Pancreas (tissue), 10 donors: ENCODE results near the gene KDM4B. TPM values are rescaled to one million over a fixed set of nuclear protein-coding genes. Genes with fewer than 3 reads are reported as not detected.

ENCODE experiments used
- ATAC-seq, 4 donors: fragments of 200-7000 bp; cut with Tn5 transposase; one replicate each; pipeline versions ENCODE4 v1.8.0 to v1.9.1; 2020; ENCODE audit warnings: mild to moderate bottlenecking in 4 of 4, moderate library complexity in 4 of 4
- DNase-seq, 6 donors: peaks; one replicate each; pipeline ENCODE4 v3.0.0-alpha.2; 2020
- FAIRE-seq: peaks from 2 replicates; lab custom pipeline; 2012; peaks lifted over from hg19 to GRCh38; lab: Jason Lieb, UNC
- H3K27ac ChIP-seq, 4 donors: fragments of 200-600 bp; sonication (generic); 1 replicate in 3 of 4; 2 replicates in 1 of 4; pipeline versions ENCODE4 v1.5.0 to v1.8.0; 2020
- H3K27me3 ChIP-seq, 4 donors: fragments of 200-600 bp; one replicate each; pipeline ENCODE4 v1.8.0; 2021
- H3K36me3 ChIP-seq, 3 donors: fragments of 200-600 bp; sonication (generic) in 1 of 3; one replicate each; pipeline versions ENCODE4 v1.5.0 to v1.8.0; 2020 to 2021
- H3K4me1 ChIP-seq, 3 donors: fragments of 200-600 bp; one replicate each; pipeline ENCODE4 v1.8.0; 2021
- H3K4me3 ChIP-seq, 4 donors: fragments of 200-600 bp; sonication (generic) in 2 of 4; one replicate each; pipeline versions ENCODE4 v1.5.0 to v1.8.0; 2020 to 2021
- H3K9me3 ChIP-seq, 4 donors: fragments of 200-600 bp; one replicate each; pipeline ENCODE4 v1.8.0; 2021
- WGBS, 2 donors: extraction: QIAGEN DNeasy Blood & Tissue Kit; methylation state at CpG; one replicate each; pipeline ENCODE4 v1.1.7; 2013; 5-methylcytosine and 5-hydroxymethylcytosine counted together
- intact Hi-C, 3 donors: fragments of 100-400 bp; cut with DNase I; formaldehyde crosslinking; loops; one replicate each; pipeline versions ENCODE4 v1.11.1 to v1.14.2; 2022
- polyA plus RNA-seq, 2 donors: library from polyadenylated mRNA; stranded (reverse); fragments of 200-250 nt; gene quantifications; one replicate each; pipeline ENCODE4 v1.2.3, GENCODE V29; 2013
- total RNA-seq, 6 donors: library from RNA; stranded (reverse); fragmentation: NEBNext Ultra II Directional in 4 of 6; extraction: Animal tissue kit (Norgen Biotek cat#: 25700) in 4 of 6; gene quantifications; one replicate each; pipeline versions ENCODE4 v1.2.1 to v1.2.4, GENCODE V29; 2021 to 2023
- TF ChIP-seq, protein P1 (sequence below), 4 donors: fragments of 200-600 bp; sonication (generic) in 3 of 4; IDR thresholded peaks; one replicate each; pipeline versions ENCODE4 v1.5.0 to v1.8.0; 2021; ENCODE audit warnings: antibody characterized with exemption in 4 of 4
- donor health status: healthy with polysubstance abuse.
- donor health status: DM: no; HTN: no; CAD: no; lungs with moderate emphysema.
- donor health status: DM: no; HTN: no; CAD: no.
- donor health status: control.
- donor health status: control.
- donor health status: Bipolar disorder and iron deficiency.
- donor health status: DM: yes; HTN: yes; CAD: no.
- donor health status: DM: no; HTN: no; CAD: no.
- donor health status: DM: no; HTN: no; CAD: no.
- donor health status: DM: yes; HTN: yes; CAD: no.

KDM4B gene
- total and polyA plus RNA-seq, 8 donors, result 13.8 to 24.0 (median 18.5) TPM

DNA sequence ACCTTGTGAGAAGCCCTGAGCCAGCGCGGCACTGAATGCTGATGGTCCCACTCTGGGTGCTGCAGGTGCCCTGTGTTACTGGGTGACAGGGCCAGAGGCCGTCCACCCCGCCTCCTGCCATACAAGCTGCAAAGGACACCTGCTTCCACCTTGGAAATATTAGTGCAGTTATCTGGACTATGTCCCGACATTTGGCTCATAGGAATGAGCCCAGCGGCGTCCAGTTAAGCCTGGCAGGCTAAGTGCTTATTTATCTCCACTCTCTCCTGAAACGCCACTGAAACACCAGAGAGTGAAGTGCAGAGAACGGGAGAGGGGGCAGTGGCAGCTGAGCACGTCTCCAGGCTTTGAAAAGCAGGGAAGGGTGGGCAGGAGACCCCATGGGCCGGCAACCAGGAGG, 145.8 kb downstream of the KDM4B start:
- Histone ChIP-seq H3K27ac (peak overlapping the region; percentile 47 to 80 (median 56)), H3K27me3 (no peaks in the 10 kb centered on the region), H3K9me3 (no peaks in the 10 kb centered on the region), H3K4me1 (peaks cover 22 to 28% (median 22%) of the 10 kb centered on the region in 3 donors), H3K36me3 (peaks cover 0 to 2% (median 0%) of the 10 kb centered on the region in 3 donors), H3K4me3 (no peak overlapping the region)
- 23 to 47% methylated on average over 11 of the region's 11 CpGs for WGBS, 2 donors
- DNase-seq (peak in 2 of 6 donors; percentile 54 to 68), FAIRE-seq (no peak), ATAC-seq (peak; percentile 46 to 73 (median 63))
- intact Hi-C loops, result no loop called here
- TF ChIP-seq, protein P1, sequence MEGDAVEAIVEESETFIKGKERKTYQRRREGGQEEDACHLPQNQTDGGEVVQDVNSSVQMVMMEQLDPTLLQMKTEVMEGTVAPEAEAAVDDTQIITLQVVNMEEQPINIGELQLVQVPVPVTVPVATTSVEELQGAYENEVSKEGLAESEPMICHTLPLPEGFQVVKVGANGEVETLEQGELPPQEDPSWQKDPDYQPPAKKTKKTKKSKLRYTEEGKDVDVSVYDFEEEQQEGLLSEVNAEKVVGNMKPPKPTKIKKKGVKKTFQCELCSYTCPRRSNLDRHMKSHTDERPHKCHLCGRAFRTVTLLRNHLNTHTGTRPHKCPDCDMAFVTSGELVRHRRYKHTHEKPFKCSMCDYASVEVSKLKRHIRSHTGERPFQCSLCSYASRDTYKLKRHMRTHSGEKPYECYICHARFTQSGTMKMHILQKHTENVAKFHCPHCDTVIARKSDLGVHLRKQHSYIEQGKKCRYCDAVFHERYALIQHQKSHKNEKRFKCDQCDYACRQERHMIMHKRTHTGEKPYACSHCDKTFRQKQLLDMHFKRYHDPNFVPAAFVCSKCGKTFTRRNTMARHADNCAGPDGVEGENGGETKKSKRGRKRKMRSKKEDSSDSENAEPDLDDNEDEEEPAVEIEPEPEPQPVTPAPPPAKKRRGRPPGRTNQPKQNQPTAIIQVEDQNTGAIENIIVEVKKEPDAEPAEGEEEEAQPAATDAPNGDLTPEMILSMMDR (IDR thresholded peaks at IDR 0.05), result no peak

- TF ChIP-seq, protein P1 (IDR thresholded peaks at IDR 0.05), result no peak
- intact Hi-C loops, result no loop called here
Measured at GRCh38 chr19:5115351-5115750, 146.4 kb downstream of the KDM4B start.

DNA sequence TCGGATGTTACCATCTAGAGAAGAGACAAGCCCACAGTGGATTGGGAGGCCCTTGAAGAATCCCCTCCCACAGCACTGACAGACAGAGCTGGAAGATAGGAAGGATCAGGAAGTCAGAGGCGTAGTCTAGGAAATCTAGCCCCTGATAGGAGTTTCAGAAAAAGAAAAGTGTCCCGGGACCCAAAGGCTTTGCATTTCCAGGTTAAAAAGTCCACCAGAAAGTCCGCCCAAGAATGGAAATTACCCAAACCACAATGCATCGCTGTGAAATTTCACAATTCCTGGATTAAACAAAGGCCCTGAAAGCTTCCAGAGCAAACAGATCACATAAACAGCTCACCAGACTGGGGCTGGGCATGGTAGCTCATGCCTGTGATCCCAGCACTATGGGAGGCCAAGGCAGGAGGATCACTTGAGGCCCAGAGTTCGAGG, 146.9 kb downstream of the KDM4B start:
- FAIRE-seq, result no peak
- Histone ChIP-seq H3K4me1 (peaks cover 22 to 28% (median 22%) of the 10 kb centered on the region in 3 donors), H3K27ac (peak overlapping the region in 2 of 4 donors; percentile 47 to 80), H3K4me3 (no peak overlapping the region), H3K27me3 (no peaks in the 10 kb centered on the region), H3K36me3 (peaks cover 0 to 5% (median 0%) of the 10 kb centered on the region in 3 donors), H3K9me3 (no peaks in the 10 kb centered on the region)
- ATAC-seq, result peak; percentile 20 to 47 (median 29)
- TF ChIP-seq, protein P1 (IDR thresholded peaks at IDR 0.05), result no peak
- WGBS, 2 donors, result 72 to 90% methylated on average over 6 of the region's 6 CpGs
- DNase-seq, result no peak
- intact Hi-C loops, result no loop called here

More at GRCh38 chr19:5115351-5115750, 146.4 kb downstream of the KDM4B start:
- 82 to 92% methylated on average over 7 of the region's 7 CpGs for WGBS, 2 donors
- FAIRE-seq (no peak), ATAC-seq (no peak), DNase-seq (no peak)
- peaks cover 0 to 5% (median 0%) of the 10 kb centered on the region in 3 donors for H3K36me3 ChIP-seq
- H3K4me3 ChIP-seq, result no peak overlapping the region
- peaks cover 22 to 28% (median 22%) of the 10 kb centered on the region in 3 donors for H3K4me1 ChIP-seq
- H3K27me3 ChIP-seq, result no peaks in the 10 kb centered on the region
- H3K27ac ChIP-seq, result peak overlapping the region in 2 of 4 donors; percentile 47 to 80
- no peaks in the 10 kb centered on the region for H3K9me3 ChIP-seq

DNA sequence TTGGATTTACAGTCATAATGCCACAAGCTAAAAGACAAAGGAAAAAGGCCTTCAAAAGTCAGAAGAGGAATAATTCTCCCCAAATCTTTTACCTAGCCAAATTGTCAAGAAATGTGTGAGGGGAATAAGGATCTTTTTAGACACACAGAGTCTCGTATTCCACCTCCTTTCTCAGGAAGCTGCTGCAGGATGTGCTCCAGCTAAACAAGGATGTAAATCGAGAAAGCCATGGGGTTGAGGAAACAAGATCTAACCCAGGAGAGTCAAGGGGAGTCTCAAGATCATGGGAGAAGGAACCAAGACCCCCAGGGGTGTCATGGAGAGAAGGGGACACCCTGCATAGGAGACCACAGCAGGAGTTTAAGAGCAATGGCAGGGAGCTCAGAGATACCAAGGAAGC, 147.4 kb downstream of the KDM4B start:
- Histone ChIP-seq H3K36me3 (peaks cover 0 to 5% (median 0%) of the 10 kb centered on the region in 3 donors), H3K27ac (peak overlapping the region in 1 of 4 donors; percentile 80), H3K4me3 (no peak overlapping the region), H3K27me3 (no peaks in the 10 kb centered on the region), H3K4me1 (peaks cover 22 to 28% (median 22%) of the 10 kb centered on the region in 3 donors), H3K9me3 (no peaks in the 10 kb centered on the region)
- WGBS, 2 donors, result 97 to 98% methylated on average over 2 of the region's 2 CpGs
- ATAC-seq, result no peak
- no peak for DNase-seq
- TF ChIP-seq, protein P1 (IDR thresholded peaks at IDR 0.05), result no peak
- FAIRE-seq, result no peak
- intact Hi-C loops, result no loop called here

- intact Hi-C loops, result no loop called here
- Histone ChIP-seq H3K4me1 (peaks cover 17 to 23% (median 18%) of the 10 kb centered on the region in 3 donors), H3K9me3 (no peaks in the 10 kb centered on the region), H3K4me3 (no peak overlapping the region), H3K27me3 (no peaks in the 10 kb centered on the region), H3K36me3 (peaks cover 0 to 5% (median 0%) of the 10 kb centered on the region in 3 donors), H3K27ac (no peak overlapping the region)
- no peak for DNase-seq
- no peak for FAIRE-seq
- no peak for ATAC-seq
- TF ChIP-seq, protein P1 (IDR thresholded peaks at IDR 0.05), result no peak
- 89 to 93% methylated on average over 12 of the region's 12 CpGs for WGBS, 2 donors
Measured at GRCh38 chr19:5117421-5117820, 148.5 kb downstream of the KDM4B start.
